Lung microvascular endothelial cell (primary cell): Measurements from ENCODE around the gene SPAG16. TPM values are rescaled to one million over a fixed set of nuclear protein-coding genes. Genes with fewer than 3 reads are reported as not detected.
"Not testable (repeated sequence)": the region's sequence is repeated elsewhere in the genome, so short reads cannot be mapped to it uniquely, and the experiment has no call there.

ENCODE experiments used
- DNase-seq, 2 donors: peaks; one replicate each; pipeline versions ENCODE4 v3.0.0 to v3.0.0-alpha.2; 2010; ENCODE audit warnings: low read depth in 2 of 2
- total RNA-seq: library from RNA; depleted of rRNA; stranded (reverse); fragments of >200 nt; gene quantifications from 2 replicates; pipeline ENCODE4 v1.2.1, GENCODE V29; 2014

SPAG16 gene
- total RNA-seq, 1 donor from 2014 or later: 9.1 TPM

GRCh38 chr2:213408426-213409070, 124.3 kb downstream of the SPAG16 start:
- DNase-seq: not testable (repeated sequence)

GRCh38 chr2:213410687-213411086, 126.4 kb downstream of the SPAG16 start:
- DNase-seq: not testable (repeated sequence)

GRCh38 chr2:213411582-213412289, 127.5 kb downstream of the SPAG16 start:
- no peak for DNase-seq

GRCh38 chr2:213415093-213415492, 130.8 kb downstream of the SPAG16 start:
- no peak for DNase-seq

DNA sequence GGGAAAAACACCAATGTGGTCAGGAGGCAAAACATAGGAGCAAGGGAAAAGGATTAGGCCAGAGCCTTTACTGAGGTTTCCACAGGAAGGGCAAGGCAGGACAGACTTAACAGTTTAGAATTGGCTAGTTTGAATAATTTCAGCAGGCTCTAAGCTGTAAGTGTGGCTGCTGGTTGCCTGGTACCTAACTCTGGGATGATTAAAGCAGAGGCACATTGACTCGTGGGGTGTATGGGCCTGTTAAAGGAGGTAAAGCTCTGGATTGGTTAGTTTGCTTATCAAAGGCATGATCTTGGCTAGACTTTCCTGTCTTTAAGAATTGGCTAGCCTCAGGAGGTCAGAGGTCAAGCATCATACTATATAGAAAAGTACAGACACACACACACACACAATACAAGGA, 132.6 kb downstream of the SPAG16 start:
- DNase-seq: no peak

- DNase-seq: no peak
These were observed 135.7 kb downstream of the SPAG16 start for GRCh38 chr2:213419980-213420379.

GRCh38 chr2:213420828-213421385, 136.6 kb downstream of the SPAG16 start:
- DNase-seq: no peak

DNA sequence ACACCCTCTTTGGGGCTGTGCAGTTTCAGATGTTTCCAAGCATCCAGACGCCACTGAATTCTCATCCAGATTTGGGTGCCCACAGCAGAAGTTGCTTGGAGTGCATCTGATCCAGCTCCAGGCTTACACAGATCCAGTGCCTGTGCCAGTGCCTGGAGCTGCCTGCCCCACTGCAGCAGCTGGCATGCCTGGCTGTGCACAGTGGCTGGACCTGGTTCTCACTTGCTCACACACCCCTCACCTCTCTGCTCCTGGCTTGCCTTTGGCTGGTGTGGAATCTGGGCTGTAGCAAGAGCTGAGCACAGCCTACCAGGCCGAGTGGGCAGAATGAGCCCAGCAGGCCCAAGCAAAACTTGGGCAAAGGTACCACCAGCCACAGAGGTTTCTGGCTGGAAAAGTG, 137.9 kb downstream of the SPAG16 start:
- no peak for DNase-seq

GRCh38 chr2:213425618-213426017, 141.4 kb downstream of the SPAG16 start:
- DNase-seq: no peak

DNA sequence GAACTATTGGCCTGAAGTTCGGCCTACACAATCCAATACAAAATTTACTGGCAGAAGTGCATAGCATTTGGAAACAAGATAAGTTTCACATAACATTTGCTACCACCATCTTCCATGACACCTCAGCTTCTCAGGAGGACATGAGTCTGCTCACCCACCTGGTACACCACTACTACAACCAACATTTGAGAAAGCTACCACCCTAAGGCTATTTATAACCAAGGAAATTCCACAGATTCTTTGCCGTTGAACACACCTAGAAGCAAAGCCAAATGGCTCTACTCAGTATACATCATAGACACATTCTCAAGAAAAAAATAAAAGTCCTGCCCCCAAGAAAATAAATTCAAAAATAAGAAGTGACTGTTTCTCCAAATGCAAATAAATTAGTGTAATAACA, 145.3 kb downstream of the SPAG16 start:
- DNase-seq: no peak

DNA sequence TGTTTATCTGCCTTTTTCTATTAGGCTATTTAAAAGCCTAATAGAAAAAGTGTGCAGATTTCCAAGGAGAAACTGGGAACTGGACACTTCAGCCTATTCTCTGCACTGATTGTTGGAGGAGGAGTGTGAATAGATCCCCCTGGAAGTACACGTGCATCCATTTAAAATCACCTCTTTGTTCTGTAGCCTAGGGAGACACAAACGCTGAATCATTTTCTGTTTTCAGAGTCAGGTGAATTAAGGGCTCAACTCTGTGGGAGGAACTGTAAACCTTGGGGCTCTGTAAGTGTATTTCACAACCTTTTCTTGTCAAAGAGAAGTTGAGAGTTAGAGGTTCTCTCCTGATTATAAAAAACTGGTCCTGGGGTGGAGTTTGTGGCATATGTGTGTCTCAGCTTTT, 159.7 kb downstream of the SPAG16 start:
- no peak for DNase-seq

DNA sequence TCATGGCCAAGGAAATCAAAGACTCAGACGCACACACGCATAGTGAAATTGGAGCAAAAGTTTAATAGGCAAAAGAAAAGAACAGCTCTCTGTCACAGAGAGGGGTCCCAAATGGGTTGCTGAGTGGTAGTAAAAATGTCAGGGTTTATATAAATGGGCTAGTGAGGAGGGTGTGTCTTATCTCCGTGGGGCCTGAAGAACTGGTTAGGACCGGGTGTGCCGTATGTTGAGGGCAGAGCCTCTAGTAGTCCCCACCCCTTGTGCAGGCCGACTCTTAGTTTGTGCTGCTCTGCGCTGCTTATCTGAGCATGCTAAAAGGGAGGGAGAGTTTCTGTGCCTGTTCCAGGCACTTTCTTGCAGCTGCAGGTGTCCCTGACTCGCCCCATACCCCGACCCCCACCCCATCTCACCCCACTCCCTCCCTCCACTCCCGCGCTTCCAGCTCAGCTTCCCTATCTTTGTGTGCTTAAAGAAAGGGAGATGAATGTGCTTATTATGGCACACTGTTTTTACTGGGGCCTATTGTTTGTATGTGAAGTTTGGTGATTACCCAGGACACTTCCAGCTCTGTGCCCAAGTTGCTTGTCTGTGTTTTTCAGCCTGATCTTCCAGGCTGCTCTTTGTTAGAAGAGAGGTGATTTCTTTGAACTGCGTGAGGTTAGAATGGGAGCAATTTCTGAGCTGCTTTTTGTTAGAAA, 167.4 kb downstream of the SPAG16 start:
- no peak for DNase-seq

- DNase-seq: no peak
These were observed 171.2 kb downstream of the SPAG16 start for GRCh38 chr2:213455316-213456008.

DNA sequence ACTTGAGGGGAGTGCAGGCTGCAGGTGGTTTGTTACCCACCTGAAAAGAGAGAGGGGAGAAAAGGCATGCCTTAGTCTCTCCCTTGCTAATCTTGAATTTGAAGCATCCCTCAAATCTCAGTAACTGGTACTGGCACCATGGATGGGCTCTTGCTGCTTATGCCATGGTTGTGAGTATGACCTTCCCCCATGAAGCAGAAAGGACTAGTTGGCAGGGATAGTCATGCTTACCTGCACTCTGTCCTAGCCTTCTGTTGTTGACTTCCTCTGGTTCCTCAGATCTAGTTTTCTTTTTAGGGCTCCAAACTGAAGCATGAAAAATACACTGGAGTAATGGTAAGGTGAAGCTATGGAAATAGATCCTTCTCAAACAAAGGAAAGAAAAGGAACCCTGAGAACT, 191.2 kb downstream of the SPAG16 start:
- DNase-seq: peak in 1 of 2 donors; percentile 8

GRCh38 chr2:213476641-213477040, 192.4 kb downstream of the SPAG16 start:
- DNase-seq: no peak

GRCh38 chr2:213490087-213490486, 205.8 kb downstream of the SPAG16 start:
- DNase-seq: no peak

- DNase-seq: no peak
These were observed 207.1 kb downstream of the SPAG16 start for GRCh38 chr2:213491376-213491775.

DNA sequence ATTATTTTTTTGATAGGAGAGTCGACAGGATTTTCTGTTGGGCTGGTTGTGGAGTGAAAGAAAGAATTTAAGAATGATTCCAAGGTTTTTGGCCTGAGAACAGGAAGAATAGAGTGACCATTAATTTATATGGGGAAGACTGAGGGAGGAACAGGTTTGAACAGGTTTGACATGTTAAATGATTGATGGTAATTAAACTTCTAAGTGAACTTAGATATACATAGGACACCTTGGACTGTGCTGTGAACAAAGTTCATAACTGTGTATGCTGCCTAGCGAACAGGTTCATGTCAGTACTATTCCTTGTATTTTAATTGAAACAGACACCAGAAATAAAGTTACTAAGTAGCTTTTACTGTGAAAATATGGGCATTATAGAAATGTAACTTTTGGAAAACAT, 212.0 kb downstream of the SPAG16 start:
- DNase-seq: no peak

GRCh38 chr2:213500881-213501280, 216.6 kb downstream of the SPAG16 start:
- no peak for DNase-seq

GRCh38 chr2:213524164-213524563, 239.9 kb downstream of the SPAG16 start:
- DNase-seq: no peak

DNA sequence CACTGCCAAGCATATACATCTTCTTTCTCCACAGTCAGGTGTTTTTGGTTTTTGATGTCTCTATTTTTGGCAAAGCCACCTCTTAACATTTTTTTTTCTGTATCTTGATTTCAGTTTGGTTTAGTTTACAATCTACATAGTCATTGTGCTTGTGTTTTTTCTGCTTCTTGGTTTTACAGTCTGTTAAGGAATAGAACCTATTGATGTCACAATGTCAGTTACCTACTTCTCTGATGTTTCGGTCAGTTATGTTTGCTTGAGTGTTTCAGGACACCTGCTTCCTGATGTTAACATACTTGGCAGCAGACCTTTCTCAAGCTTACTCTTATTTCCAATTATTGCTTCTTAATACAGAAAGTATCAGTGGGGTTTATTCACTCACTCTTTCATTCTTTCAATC, 253.3 kb downstream of the SPAG16 start:
- no peak for DNase-seq

- no peak for DNase-seq
These were observed 260.7 kb downstream of the SPAG16 start for GRCh38 chr2:213544940-213545339.
